AG09309 (cell line): ENCODE measurements around the gene CTNND2.

Source experiments
- DNase-seq: peaks from one replicate; pipeline ENCODE4 v3.0.0-alpha.2; 2010; ENCODE audit warnings: low read depth
- H3K4me3 ChIP-seq: 2 replicates; pipeline ENCODE4 v1.5.1; 2011; ENCODE audit warnings: mild to moderate bottlenecking, low read depth, low read length, moderate library complexity; ENCODE audit not compliant: control insufficient read depth
- TF ChIP-seq, protein P1 (sequence below): IDR thresholded peaks from 2 replicates; pipeline ENCODE4 v1.5.1; 2011; ENCODE audit warnings: mild to moderate bottlenecking, low read depth, low read length, inconsistent platforms; ENCODE audit not compliant: insufficient read depth, control insufficient read depth; ENCODE audit errors: missing control alignments

The CTNND2 gene

GRCh38 chr5:11239261-11240015, 664.8 kb downstream of the CTNND2 start:
- no peak for DNase-seq

GRCh38 chr5:11234501-11234911, 669.7 kb downstream of the CTNND2 start:
- no peak overlapping the region for H3K4me3 ChIP-seq
- TF ChIP-seq, protein P1, sequence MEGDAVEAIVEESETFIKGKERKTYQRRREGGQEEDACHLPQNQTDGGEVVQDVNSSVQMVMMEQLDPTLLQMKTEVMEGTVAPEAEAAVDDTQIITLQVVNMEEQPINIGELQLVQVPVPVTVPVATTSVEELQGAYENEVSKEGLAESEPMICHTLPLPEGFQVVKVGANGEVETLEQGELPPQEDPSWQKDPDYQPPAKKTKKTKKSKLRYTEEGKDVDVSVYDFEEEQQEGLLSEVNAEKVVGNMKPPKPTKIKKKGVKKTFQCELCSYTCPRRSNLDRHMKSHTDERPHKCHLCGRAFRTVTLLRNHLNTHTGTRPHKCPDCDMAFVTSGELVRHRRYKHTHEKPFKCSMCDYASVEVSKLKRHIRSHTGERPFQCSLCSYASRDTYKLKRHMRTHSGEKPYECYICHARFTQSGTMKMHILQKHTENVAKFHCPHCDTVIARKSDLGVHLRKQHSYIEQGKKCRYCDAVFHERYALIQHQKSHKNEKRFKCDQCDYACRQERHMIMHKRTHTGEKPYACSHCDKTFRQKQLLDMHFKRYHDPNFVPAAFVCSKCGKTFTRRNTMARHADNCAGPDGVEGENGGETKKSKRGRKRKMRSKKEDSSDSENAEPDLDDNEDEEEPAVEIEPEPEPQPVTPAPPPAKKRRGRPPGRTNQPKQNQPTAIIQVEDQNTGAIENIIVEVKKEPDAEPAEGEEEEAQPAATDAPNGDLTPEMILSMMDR: no peak
- no peak for DNase-seq

More at GRCh38 chr5:11239261-11240015, 664.8 kb downstream of the CTNND2 start:
- H3K4me3 ChIP-seq: no peak overlapping the region
- TF ChIP-seq, protein P1: no peak

DNA sequence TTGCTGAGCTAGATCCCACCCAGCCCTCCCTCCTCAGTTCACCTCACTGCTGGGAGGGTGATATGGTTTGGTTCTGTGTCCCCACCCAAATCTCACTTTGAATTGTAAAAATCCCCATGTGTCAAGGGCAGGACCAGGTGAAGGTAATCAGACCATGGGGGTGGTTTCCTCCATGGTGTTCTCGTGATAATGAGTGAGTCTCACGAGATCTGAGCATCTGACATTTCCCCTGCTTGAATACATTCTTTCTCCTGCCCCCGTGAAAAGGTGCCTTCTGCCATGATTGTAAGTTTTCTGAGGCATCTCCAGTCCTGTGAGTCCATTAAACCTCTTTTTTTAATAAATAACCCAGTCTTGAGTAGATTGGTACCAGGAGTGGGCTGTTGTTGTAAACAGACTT, 673.4 kb downstream of the CTNND2 start:
- no peak overlapping the region for H3K4me3 ChIP-seq
- TF ChIP-seq, protein P1: no peak

GRCh38 chr5:11227064-11227463, 677.2 kb downstream of the CTNND2 start:
- no peak for DNase-seq
- no peak overlapping the region for H3K4me3 ChIP-seq
- TF ChIP-seq, protein P1: no peak

More for the DNA sequence above, 673.4 kb downstream of the CTNND2 start:
- DNase-seq: no peak

DNA sequence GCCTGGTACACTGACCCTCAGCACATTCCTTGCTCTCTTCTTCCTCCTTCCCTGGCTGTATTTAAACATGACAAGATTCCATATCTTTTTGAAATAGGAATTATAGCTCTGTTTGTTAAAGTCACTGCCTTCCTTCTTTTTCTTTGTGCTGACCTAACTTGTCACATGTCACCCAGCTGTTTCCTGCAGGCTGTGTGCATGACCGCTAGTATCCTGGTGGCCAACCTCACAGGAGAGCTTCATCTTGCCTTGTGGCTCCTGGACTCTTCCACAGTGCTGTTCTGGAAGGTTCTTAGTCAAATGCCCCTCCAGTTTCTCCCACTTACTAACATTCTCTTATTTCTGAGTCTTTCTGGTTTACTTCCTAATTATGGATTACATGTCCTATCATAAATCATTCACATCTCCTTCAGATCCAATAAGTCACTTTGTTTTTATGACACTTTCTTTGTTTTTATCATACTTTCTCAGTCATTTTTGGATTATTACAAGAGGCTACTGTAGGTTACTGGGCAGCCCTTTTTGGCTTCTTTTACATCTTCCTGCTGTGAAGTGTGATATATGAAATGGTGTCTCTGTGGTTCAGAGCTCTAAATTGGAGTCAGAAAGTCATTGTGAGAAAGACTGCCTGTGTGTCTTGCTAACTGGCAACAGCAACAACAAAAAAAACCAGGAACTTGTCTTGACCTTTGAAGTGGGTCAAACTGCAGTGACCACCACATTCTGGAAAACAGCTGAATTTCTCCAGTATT, 679.6 kb downstream of the CTNND2 start:
- TF ChIP-seq, protein P1: no peak
- DNase-seq: no peak
- H3K4me3 ChIP-seq: no peak overlapping the region

DNA sequence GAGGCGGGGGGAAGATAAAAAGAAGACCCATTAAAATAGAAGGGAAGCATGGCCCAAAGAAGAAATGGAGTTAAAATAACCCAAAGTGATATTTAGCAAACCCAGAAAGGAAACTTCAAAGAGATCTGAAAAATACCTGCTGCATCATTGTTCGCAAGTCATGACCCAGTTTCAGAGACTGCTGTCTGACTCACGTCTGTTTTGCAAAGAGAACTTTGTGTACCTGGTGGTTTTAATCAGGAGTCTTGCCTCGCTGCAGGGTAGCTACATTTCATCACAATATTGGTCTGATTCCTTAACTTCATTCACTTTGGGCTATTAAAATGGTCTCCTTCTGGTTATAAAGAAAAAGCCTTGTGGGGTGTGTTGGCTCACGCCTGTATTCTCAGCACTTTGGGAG, 682.1 kb downstream of the CTNND2 start:
- TF ChIP-seq, protein P1: no peak
- DNase-seq: no peak
- H3K4me3 ChIP-seq: no peak overlapping the region
